GM21723 (cell line): Measurements from ENCODE around the gene SAMD14.
A peak's percentile ranks its signal among the peaks of the same experiment; 100 is the strongest.

Experiments used
- ATAC-seq: cut with Tn5 transposase; IDR thresholded peaks from one replicate; pipeline ENCODE4 v1.9.1; 2021; ENCODE audit warnings: mild to moderate bottlenecking, moderate library complexity; ENCODE audit not compliant: unreplicated experiment

The SAMD14 gene

DNA sequence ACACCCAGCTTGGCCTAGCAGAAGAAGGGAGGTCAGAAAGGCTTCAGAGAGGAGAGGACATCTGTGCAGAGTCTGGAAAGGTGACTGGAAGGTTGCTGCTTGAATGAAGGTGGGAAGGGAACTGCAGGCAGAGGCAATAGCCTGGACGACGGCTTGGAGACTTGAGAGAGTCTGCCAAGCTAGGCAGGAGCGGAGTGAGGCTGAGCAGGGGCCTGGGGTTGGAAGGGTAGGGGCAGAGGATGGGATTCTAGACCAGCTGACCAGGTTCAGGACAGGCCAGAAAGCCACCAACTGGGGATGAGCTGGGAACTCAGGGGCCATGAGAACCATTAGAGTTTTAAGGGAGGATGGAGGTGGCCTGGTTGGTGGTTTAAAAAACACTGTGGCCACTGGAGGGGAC lies 35.5 kb upstream of the SAMD14 start:
- no peak for ATAC-seq

DNA sequence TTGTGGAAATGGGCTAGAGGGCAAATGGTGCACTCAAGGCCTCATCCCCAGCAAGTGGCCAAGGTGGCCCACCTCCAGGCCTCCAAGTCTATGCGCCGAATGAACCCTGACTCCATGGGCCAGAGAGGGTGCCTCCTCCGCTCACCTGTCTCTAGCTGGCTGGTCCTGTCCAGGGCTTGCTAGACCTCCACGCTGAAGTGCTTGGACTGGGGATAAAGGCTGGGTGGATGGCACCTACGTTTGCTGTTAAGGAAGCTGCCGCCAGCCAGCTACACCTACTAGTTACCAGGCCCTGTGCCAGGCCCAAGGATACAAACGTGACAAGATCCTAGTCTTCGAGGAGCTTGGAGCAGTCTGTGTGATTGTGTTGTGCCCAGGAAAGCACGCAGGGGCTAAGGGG lies 35.1 kb upstream of the SAMD14 start:
- no peak for ATAC-seq

DNA sequence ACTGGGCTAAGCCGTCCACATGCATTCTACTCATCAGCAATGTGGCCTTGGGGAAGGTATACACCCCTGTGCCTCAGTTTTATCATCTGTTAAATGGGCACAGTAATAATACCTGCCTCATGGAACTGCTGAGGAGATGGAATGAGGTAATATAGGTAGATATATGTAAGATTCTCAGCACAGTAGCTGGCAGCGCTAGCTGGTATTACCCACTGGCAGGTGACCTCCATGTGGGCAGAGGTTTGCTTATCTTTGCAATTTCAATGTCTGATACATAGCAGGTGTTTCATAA lies 34.7 kb upstream of the SAMD14 start:
- ATAC-seq = no peak

DNA sequence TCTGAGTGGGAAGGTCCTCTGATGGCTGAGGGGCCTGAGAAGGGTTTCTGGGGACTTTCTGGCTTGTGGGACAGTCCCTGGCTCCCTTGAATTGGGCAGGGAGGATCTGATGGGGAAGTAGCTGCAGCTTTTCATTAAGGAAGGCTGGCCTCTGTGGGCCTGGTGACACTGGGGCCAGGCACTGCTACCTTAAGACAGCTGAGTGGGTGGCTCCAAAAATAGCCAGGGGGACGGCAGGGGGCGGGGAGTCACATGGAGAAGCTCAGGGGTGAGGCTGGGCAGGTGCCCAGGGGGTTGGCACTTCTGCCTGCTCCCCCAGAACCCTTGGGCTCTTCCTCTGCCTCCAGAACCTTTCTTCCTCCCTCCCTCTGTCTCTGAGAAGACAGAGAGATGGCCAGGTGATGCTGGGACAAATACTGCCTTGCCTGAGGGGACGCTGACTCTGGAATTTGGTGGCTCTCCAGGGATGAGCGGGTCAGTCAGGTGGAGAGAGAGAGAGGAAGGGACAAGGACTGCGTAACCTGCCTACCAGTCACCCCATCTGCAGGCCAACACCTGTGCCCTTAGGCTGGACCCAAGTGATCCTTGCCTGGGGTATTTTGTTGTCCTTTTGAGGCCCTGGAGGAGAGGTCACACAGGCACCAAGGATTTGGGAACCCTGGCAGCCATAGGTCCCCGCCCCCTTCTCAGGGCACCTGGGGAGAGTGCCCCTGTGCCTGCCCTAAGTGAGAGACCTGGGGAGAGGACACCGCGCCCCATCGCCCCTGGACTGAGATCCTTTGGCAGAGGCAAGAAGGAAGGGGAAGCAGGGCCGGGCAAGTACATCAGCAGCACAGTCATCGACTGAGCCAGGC lies 34.1 kb upstream of the SAMD14 start:
- ATAC-seq = no peak

DNA sequence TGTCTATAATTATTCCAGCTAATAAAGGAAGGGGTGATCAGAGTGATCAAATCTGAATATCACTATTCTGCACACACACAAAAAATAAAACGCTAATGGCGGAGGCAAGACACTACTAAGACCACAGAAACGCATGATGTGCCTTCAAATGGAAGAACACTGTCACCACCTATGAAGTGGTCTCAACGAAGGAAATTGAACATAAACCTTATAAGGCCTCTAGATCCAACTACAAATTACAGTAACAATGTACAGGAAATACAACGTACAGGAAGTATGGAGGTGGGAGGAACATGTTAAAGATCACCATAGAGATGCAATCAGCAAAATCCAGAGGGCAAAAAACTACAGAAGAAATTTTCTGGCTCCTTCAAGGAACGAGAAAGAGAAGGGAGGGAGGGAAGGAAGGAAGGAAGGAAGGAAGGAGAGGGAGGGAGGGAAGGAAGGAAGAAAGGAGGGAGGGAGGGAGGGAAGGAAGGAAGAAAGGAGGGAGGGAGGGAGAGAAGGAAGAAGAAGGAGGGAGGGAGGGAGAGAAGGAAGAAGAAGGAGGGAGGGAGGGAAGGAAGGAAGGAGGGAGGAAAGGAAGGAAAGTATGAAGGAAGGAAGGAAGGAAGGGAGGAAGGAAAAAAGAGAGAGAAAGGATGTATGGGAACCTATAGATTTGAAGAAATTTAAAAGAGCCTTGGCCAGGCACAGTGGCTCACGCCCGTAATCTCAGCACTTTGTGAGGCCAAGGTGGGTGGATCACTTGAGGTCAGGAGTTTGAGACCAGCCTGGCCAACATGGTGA lies 32.7 kb upstream of the SAMD14 start:
- ATAC-seq = no peak

DNA sequence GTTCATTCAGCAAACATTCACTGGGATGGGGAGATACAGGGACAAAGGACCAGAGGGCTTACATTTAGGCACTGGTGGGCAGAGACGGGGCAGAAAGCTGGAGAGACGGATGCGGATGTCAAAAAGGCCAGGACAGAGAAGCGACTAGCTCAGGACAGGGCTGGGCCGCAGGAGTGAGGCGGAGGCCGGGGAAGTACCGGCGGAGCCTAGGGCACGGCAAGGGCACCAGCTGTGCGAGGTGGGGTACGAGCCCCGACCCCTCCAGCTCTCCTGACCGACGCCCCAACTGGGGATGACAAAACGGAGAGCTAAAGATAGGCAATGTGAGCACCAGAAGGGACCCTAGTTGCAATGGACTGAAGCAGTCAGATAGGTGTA lies 31.9 kb upstream of the SAMD14 start:
- ATAC-seq = no peak

DNA sequence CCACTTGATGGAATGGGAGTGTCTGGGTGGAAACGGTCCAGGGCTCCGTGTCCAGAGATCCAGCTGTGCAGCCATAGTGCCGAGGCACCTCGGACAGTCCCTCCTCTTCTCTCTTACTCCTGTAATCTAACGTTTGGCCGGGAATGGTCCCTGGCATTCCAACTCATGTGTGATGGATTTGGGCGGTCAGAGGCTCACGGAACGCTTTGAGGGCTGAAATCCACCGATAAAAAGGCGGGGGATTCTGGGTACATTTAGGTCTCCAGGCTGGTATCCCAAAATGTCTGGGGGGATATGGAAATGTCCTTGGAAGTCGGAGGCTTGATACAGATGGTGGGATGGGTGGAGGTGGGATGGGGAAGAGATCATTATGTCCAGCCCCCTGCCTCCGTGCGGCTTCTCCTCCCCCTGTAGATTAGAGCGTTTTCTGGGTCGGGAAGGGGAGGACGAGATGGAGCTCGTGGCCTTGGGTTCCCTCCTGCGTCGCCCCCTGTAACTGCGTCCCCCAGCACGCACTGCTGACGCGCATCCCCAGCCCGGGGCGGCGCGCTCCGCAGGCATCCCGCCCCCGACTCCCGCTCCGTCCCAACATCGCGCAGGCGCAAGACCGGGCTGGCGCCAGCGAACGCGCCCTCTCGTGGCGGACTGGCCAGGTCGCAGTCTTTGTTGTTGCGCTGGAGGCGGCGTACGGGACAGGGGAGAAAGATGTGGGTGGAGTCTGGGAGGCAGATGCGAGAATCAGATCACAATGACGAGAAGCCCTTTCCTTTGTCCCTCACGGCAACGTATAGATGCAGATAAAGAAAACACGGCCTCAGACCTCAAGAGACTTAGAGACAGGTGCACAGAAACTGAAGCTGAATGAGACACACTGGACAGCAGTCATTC lies 31.3 kb upstream of the SAMD14 start:
- ATAC-seq = peak; percentile 82

DNA sequence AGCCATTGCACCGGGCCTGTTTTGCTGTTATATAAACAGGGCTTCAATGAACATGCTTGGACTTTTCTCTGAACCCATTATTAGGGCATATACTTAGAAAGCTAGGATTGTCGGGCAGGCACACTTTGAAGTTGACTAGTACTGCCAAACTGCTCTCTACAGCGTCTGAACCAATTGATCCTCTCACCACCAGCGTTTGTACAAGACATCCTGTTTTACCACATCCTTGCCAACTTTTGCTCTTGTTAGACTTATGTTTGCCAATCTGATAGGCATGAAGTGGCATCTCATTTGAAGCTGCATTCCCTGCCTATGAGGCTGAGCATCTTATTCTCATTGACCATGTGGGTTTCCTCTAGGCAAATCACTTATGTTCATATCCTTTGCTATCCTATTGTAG lies 27.9 kb upstream of the SAMD14 start:
- no peak for ATAC-seq

DNA sequence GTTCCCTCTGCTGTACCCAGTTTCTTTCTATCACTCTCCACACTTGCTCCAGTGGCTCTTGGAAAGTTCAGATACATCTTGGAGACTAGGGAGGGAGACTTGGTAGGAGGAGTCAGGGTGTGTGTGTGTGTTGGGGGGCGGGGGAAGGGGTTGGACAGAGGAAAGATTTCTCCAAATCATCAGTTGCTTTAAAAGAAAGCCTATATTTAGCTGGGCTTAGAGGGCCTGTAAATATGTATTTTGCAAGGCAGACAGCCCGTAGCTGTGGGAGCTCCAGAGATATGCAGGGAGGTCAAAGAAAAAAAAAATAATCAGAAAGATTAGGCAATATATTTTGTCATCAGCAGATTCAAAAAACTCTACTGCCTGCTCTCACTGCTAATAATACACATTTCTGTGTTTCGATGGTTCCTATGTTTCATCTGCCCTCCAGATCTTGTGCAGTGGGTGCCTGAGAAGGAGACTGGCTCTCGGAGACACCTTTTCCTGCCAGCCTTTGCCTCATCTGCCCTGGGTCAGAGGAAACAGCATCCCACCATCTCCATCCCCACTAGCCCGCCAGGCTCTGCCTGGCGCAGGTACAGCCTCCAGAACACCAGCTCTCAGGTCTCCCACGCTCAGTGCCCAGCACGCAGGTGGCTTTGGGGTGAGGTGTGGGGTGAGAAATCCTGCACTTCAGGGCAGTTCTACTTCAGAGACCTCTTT lies 25.3 kb upstream of the SAMD14 start:
- ATAC-seq = no peak

DNA sequence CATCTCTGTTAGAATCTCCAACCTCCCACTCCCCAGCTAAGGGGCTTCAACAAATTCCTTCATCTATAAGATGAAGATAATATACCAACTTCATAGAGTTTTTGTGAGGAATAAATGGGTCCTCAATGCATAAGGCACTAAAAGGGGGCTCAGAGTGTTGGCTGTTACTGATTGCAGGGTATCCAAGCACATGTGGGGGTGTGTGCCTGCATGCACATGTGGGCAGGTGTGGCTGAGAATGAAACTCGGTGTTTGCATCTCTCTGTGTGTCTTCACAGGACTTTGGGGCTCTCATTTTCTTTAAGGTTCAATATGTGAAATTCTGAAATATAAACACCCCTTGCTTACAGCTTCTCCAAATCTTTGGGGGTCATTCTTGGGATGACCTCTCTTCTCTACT lies 24.6 kb upstream of the SAMD14 start:
- ATAC-seq = peak; percentile 39

DNA sequence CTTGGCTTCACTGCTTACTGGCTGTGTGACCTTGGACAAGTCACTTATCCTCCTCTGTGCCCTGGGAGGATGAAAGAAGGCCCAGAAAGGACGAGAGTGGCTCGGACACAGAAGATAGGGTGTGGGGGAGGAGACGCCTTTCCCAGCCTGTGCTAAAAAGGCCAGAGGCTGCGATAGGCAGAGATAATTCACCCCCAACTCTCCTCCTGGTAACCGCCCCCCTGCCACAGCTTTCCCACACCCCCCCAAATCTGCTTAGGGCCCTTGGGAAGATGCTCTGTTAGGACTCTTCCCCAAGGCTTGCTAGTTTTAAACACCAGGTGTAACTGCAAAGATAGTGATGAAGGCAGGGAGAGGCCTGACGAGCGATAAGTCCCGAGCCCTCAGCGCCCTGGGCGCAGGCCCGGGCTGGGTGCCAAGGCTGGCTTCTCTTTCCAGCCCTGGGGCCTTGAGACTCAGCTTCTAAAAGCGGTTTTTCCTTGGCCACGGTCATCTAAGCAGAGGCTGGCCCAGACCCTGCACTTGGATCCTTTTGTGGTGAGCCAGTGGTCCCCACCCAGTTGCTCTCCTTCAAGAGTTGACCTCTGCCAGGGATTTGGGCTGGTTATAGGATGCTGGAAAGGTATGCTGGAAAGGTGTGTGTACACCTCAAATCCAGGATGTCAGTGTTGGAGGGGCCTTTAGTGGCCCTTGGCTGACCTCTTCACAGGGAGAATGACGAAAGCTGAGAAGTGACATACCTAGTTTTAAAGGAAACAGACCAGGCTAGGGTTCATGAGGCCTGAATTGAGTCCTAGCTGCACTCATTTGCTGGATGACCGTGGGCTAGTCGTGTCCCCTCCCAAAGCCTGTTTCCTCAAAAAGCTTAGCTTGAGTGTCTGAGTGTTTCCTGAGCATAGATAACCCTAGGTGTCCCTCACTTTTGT lies 24.0 kb upstream of the SAMD14 start:
- ATAC-seq = no peak

DNA sequence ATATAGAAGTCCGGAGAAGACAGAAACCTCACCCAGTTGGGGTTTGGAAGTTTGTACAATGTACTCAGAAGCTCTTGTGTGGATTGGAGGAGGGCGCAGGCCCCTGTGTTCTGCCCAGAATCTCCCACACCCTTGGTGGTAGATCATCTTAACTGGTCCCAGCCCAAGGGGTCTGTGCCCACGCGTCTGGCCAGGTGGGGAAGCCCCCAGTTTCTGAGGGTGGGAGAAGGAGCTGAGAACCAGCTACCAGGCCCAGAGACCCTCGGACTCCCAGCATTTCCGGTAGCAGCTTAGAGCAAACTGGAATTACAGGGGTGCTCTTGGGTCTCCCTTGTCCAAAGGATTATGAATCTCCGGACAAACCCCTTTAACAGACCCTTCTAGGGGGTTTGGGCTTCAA lies 22.8 kb upstream of the SAMD14 start:
- ATAC-seq = no peak

DNA sequence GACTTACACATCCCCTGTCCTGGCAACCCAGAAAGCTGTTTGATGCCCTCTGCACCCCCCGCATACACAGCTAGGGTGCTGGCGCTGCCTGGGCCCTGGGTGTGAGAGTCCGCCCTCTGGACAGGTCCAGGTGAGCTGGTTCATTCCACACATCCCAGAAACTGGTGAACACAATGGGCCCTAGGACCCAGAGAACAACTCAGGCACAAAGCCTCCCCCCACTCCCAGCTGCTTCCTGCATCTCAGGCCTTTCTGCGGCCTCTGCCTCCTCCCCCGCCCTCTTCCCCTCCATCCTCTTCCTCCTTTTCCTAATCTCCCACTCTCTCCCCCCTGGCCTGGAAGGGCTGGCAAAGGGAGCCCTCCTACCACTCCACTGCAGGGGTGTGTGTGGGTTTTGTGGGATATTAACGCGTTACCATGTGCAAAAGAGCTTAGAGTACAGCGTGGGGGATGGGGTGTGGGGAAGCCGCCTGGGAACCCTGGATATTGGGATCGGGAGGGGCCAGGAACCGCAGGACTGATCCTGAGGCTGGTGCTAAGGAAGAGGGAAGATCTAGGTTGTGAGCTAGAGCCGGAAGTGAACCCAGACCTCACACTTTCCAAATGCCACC lies 22.1 kb upstream of the SAMD14 start:
- ATAC-seq = no peak

DNA sequence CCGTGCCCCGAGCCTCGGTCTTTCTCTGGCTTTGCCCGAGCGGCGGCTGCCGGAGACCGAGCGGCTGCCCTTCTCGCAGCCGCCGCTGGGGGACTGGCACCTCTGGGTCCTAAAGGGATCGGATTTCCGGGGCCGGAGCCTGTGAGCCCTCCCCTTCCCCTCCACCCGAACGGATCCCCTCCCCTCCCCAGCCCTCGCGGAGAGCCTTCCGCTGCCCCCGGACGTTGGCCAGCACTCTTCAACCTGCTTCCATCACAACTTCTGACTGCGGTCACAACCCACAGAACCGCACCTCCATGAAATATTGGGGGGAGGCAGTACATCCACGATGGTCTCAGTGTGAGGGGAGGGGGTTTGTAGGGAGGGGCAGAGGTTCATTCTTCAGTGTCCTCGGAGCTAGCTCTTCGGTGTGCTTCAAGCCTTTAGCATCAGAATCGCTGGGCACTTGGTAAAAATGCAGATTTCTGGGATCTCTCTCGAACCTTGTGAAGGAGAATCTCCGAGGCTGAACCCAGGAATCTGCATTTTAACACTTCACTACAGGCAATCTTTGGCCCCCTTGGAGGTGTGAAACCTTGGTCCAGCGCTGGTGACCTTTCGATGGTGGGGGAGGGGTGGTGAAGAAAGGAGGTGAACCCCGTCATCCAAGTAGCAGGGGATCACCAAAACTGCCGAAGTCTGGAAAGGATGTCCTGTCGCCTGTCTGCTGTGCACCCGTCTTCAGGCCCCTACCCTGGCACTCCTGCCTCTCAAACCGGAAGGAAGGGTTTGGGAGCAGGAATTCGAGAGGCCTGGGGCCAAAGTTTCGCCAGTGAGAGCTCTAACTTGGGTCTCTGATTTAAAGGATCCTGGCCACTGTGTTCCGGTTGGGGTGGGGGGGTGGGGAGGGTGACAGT lies 21.3 kb upstream of the SAMD14 start:
- peak; percentile 39 for ATAC-seq

DNA sequence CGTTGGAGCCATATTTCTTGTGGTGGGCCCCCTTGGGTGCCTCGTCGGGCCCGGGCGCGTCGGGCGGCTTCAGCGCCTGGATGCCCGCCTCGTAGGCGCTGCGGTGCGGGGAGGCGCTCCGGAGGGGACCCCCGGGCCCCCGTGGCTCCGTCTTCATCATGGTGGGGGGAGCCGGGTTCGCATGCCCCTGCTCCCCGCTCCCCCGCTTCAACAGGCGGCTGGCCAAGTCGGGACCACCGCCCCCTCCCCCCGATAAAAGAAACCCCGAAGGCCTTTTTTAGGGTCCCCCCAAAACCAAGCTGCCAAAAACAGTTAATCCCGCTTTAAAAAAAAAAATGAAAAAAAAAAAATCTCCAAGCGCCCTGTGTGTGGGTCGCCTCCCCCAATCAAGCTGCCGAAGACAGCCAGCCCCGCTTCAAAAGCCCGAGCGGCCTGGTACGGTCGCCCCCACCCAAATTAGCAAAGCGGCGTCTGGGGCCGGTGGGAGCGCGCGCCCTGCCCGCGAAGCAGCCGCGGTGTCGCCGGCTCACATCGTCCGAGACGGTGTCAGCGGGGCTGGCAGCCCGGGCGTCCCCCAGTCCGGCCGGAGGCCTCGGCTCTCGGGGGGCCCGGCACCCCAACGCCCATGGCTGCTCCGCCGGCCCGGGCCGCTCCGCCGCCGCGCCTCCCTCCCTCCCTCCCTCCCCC lies 20.5 kb upstream of the SAMD14 start, which contains the start of gene PPP1R9B:
PPP1R9B (minus strand) TSS at position 324 of the 687 bp plus-strand sequence; CDS start at position 160, 164 bp downstream.
- ATAC-seq = no peak

DNA sequence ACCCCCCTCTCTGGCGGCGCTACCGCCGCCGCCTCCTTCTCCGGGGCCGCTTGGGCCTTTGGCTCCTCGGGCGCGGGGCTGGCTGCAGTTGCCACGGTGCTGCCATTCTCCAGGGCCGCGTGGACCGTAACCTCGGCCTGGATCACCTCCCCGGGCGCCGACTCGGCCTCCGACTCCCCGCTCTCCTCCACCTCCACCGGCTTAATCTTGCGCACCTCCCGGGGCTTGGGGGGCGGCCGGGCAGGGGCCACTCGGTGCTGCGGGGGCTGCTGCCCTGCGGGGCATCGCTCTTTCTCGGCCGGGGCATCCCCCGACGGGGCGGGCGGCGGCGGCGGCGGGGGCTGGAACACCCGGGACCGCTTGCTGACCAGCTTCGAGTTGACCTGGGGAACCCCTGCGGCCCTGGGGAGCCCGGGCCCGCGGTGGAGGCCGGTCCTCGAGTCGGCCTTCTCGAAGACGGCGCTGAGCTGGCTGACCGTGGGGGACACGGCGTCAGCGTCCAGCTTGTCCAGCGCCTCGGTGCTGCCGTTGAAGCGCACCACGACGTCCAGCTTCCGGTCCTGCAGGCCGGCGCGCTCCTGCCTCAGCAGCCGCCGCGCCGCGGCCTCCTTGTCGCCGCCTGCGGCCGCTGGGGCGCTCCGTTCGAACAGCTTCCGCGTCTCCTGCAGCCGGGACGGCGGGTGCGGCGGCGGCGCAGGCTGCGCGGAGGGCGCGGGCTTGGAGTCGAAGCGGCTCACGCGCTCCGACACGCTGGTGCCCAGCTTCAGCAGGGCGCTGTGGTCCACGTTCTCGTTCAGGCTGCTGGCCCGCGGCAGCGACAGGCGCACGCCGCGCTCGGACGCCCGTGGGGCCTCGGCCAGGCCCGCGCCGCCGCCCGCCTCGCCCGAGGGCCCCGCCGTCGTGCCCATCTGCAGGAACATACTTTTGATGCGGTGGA lies 19.7 kb upstream of the SAMD14 start:
- no peak for ATAC-seq

DNA sequence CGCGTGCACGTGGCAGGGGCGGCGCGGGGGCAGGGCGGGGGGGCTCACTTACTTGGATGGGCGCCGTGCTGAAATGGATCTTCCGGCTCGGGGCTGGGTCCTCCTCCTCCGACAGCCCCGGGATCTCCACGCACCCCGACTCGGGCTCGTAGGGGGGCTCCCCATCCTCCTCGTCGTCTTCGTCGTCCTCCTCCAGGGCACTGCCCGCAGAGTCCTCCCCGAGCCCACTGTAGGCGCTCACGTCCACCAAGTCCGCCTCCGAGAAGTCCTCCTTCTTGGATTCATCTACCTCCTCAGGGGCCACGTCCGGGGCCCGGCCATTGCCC lies 19.1 kb upstream of the SAMD14 start:
- ATAC-seq = no peak
